HepG2 (cell line): ENCODE results near the gene CHKA. TPM values are rescaled to one million over a fixed set of nuclear protein-coding genes. Genes with fewer than 3 reads are reported as not detected.

Experiments used
- AKAP8 ChIP-seq: sonication (generic); formaldehyde crosslinking; IDR thresholded peaks from 2 replicates; pipeline ENCODE4 v1.5.1; 2020; ENCODE audit warnings: mild to moderate bottlenecking, missing genetic modification reagents
- CBX1 ChIP-seq: IDR thresholded peaks from one replicate; pipeline ENCODE4 v1.6.1; 2016; ENCODE audit warnings: antibody characterized with exemption, low read depth
- CENPBD1 ChIP-seq: sonication (generic); formaldehyde crosslinking; IDR thresholded peaks from 2 replicates; pipeline ENCODE4 v1.8.0; 2022; ENCODE audit warnings: missing genetic modification reagents, low read depth, mild to moderate bottlenecking, borderline replicate concordance
- ETV6 ChIP-seq: sonication (generic); formaldehyde crosslinking; conservative IDR thresholded peaks from 2 replicates; pipeline ENCODE4 v1.4.0; 2020; ENCODE audit warnings: missing genetic modification reagents
- FOSL1 ChIP-seq: sonication (generic); formaldehyde crosslinking; IDR thresholded peaks from 2 replicates; pipeline ENCODE4 v1.9.0; 2021; ENCODE audit warnings: missing genetic modification reagents, borderline replicate concordance
- FOXA3 ChIP-seq: IDR thresholded peaks from 2 replicates; pipeline ENCODE4 v1.6.1; 2016; ENCODE audit warnings: missing genetic modification reagents, missing compliant biosample characterization
- HCFC1 ChIP-seq: fragments of 150-350 bp; IDR thresholded peaks from 2 replicates; pipeline ENCODE4 v1.6.1; 2014; ENCODE audit warnings: low read depth, low read length
- KAT8 ChIP-seq: IDR thresholded peaks from 2 replicates; pipeline ENCODE4 v1.6.1; 2016; ENCODE audit warnings: missing genetic modification reagents, missing compliant biosample characterization
- MAZ ChIP-seq, 2 experiments: sonication (generic) in 1 of 2; formaldehyde crosslinking in 1 of 2; IDR thresholded peaks; 2 replicates each; pipeline versions ENCODE4 v1.5.0 to v1.6.1; 2012 to 2020; ENCODE audit warnings: low read depth in 2 of 2, mild to moderate bottlenecking in 2 of 2, borderline replicate concordance in 1 of 2, improper control_type of control experiment in 1 of 2, low read length in 1 of 2, missing genetic modification reagents in 1 of 2, moderate library complexity in 1 of 2
- MIXL1 ChIP-seq: IDR thresholded peaks from 2 replicates; pipeline ENCODE4 v1.6.1; 2016
- NFYB ChIP-seq: sonication (generic); formaldehyde crosslinking; IDR thresholded peaks from 2 replicates; pipeline ENCODE4 v1.4.0; 2020; ENCODE audit warnings: missing genetic modification reagents
- PRPF4 ChIP-seq: fragments of 200-400 bp; formaldehyde crosslinking; IDR thresholded peaks from 2 replicates; pipeline ENCODE4 v1.6.1; 2016; ENCODE audit warnings: low read length, low read depth; ENCODE audit not compliant: poor library complexity, severe bottlenecking
- SAFB2 ChIP-seq: sonication (generic); formaldehyde crosslinking; IDR thresholded peaks from 2 replicates; pipeline ENCODE4 v1.5.1; 2020; ENCODE audit warnings: missing genetic modification reagents, low read depth, mild to moderate bottlenecking, borderline replicate concordance
- XRCC5 ChIP-seq: fragments of 200-400 bp; formaldehyde crosslinking; optimal IDR thresholded peaks from 2 replicates; pipeline ENCODE3; 2017; ENCODE audit warnings: mild to moderate bottlenecking, low read length
- ZBTB44 ChIP-seq: sonication (generic); formaldehyde crosslinking; IDR thresholded peaks from 2 replicates; pipeline ENCODE4 v1.4.0; 2020; ENCODE audit warnings: missing genetic modification reagents
- ZBTB7B ChIP-seq: sonication (generic); formaldehyde crosslinking; IDR thresholded peaks from 2 replicates; pipeline ENCODE4 v1.4.0; 2020; ENCODE audit warnings: missing genetic modification reagents
- ZEB1 ChIP-seq: IDR thresholded peaks from 2 replicates; pipeline ENCODE4 v1.6.1; 2012; ENCODE audit warnings: mild to moderate bottlenecking, low read depth, inconsistent platforms; ENCODE audit not compliant: insufficient replicate concordance
- ZNF18 ChIP-seq: sonication (generic); formaldehyde crosslinking; IDR thresholded peaks from 2 replicates; pipeline ENCODE4 v1.8.0; 2022; ENCODE audit warnings: mild to moderate bottlenecking, missing genetic modification reagents; ENCODE audit not compliant: insufficient replicate concordance
- ZNF781 ChIP-seq: sonication (generic); formaldehyde crosslinking; IDR thresholded peaks from 2 replicates; pipeline ENCODE4 v1.5.1; 2020; ENCODE audit warnings: borderline replicate concordance, mild to moderate bottlenecking, missing genetic modification reagents; ENCODE audit errors: not compliant biosample characterization
- ZNF788 ChIP-seq: sonication (generic); formaldehyde crosslinking; IDR thresholded peaks from 2 replicates; pipeline ENCODE4 v1.5.0; 2020; ENCODE audit warnings: mild to moderate bottlenecking, missing genetic modification reagents, borderline replicate concordance
- ZSCAN12 ChIP-seq: sonication (generic); formaldehyde crosslinking; IDR thresholded peaks from 2 replicates; pipeline ENCODE4 v1.9.0; 2021; ENCODE audit warnings: mild to moderate bottlenecking, missing genetic modification reagents
- ZSCAN31 ChIP-seq: sonication (generic); formaldehyde crosslinking; IDR thresholded peaks from 2 replicates; pipeline ENCODE4 v1.5.0; 2020; ENCODE audit warnings: low read depth, mild to moderate bottlenecking, missing genetic modification reagents
- polyA plus RNA-seq, 8 experiments: library from polyadenylated mRNA; depleted of rRNA in 3 of 8; stranded (reverse) in 7 of 8; unstranded in 1 of 8; fragments of >200 nt; fragmentation: Illumina TruSeq in 4 of 8; extraction: Trizol in 4 of 8; gene quantifications; 2 replicates each; pipeline versions ENCODE4 v1.2.1 to v1.2.3, GENCODE V29; 2011 to 2016; ENCODE audit warnings: low read depth in 4 of 8, missing spikeins in 1 of 8, mixed read lengths in 1 of 8; ENCODE audit not compliant: insufficient read depth in 1 of 8
- total RNA-seq, 5 experiments: library from RNA; depleted of rRNA; stranded (reverse); fragments of >200 nt; fragmentation: Illumina TruSeq; extraction: Trizol; gene quantifications; 2 replicates each; pipeline ENCODE4 v1.2.3, GENCODE V29; 2016; ENCODE audit warnings: low read depth in 1 of 5
- TF ChIP-seq, protein P1 (sequence below): IDR thresholded peaks from 2 replicates; pipeline ENCODE4 v1.6.1; 2016
- TF ChIP-seq, protein P2 (sequence below): sonication (generic); formaldehyde crosslinking; IDR thresholded peaks from 2 replicates; pipeline ENCODE4 v1.5.1; 2020; ENCODE audit warnings: mild to moderate bottlenecking, missing genetic modification reagents, moderate library complexity

Gene CHKA
- total and polyA plus RNA-seq, 2 of the 13 experiments (the other 11 are each of a cell fraction or from before 2014, with no cell fraction given), result 71.6 to 92.7 TPM

- TF ChIP-seq ZNF18 (CRISPR knock-in tag), result no peak
- peak; percentile 94; the same call in 1 of the 2 replicates for TF ChIP-seq ZNF788 (CRISPR knock-in tag)
- TF ChIP-seq ZNF781 (CRISPR knock-in tag), result no peak
- 0 out of 2 replicates have a peak, but pooled peaks have one; percentile 51 for TF ChIP-seq AKAP8 (CRISPR knock-in tag)
- TF ChIP-seq HCFC1, result no peak
- no peak for TF ChIP-seq PRPF4
- peak; percentile 95 for TF ChIP-seq CBX1
- TF ChIP-seq ZSCAN12 (CRISPR knock-in tag), result no peak
- peak; percentile 28; the same call in 1 of the 2 replicates for TF ChIP-seq MAZ (IDR thresholded peaks at IDR 0.05; ENCODE audit: borderline replicate concordance, low read depth, low read length)
- peak; percentile 80 for TF ChIP-seq MAZ (CRISPR knock-in tag; IDR thresholded peaks at IDR 0.05; ENCODE audit: low read depth)
- no peak; the same call in 1 of the 2 replicates for TF ChIP-seq CENPBD1 (CRISPR knock-in tag)
- TF ChIP-seq XRCC5, result peak; percentile 86
- TF ChIP-seq, protein P1, sequence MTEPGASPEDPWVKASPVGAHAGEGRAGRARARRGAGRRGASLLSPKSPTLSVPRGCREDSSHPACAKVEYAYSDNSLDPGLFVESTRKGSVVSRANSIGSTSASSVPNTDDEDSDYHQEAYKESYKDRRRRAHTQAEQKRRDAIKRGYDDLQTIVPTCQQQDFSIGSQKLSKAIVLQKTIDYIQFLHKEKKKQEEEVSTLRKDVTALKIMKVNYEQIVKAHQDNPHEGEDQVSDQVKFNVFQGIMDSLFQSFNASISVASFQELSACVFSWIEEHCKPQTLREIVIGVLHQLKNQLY (CRISPR knock-in tag), result peak; percentile 96
- TF ChIP-seq ZBTB7B (CRISPR knock-in tag), result peak; percentile 96
- TF ChIP-seq NFYB, result no peak; the same call in 1 of the 2 replicates
- 0 out of 2 replicates have a peak, but pooled peaks have one; percentile 64 for TF ChIP-seq ETV6 (CRISPR knock-in tag)
- TF ChIP-seq ZEB1, result no peak
- TF ChIP-seq, protein P2, sequence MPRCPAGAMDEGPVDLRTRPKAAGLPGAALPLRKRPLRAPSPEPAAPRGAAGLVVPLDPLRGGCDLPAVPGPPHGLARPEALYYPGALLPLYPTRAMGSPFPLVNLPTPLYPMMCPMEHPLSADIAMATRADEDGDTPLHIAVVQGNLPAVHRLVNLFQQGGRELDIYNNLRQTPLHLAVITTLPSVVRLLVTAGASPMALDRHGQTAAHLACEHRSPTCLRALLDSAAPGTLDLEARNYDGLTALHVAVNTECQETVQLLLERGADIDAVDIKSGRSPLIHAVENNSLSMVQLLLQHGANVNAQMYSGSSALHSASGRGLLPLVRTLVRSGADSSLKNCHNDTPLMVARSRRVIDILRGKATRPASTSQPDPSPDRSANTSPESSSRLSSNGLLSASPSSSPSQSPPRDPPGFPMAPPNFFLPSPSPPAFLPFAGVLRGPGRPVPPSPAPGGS, result peak; percentile 95
- TF ChIP-seq SAFB2 (CRISPR knock-in tag), result peak; percentile 81; the same call in 1 of the 2 replicates
- TF ChIP-seq ZBTB44 (CRISPR knock-in tag), result no peak
- no peak for TF ChIP-seq FOSL1 (CRISPR knock-in tag)
- TF ChIP-seq MIXL1 (CRISPR knock-in tag), result peak; percentile 84
- peak; percentile 99 for TF ChIP-seq FOXA3
- peak; percentile 88 for TF ChIP-seq ZSCAN31
- peak; percentile 89 for TF ChIP-seq KAT8
These were observed 25.7 kb upstream of the CHKA start (continued) for GRCh38 chr11:68146704-68147474.
